ENCODE results near the gene SLC26A4.

The SLC26A4 gene

DNA sequence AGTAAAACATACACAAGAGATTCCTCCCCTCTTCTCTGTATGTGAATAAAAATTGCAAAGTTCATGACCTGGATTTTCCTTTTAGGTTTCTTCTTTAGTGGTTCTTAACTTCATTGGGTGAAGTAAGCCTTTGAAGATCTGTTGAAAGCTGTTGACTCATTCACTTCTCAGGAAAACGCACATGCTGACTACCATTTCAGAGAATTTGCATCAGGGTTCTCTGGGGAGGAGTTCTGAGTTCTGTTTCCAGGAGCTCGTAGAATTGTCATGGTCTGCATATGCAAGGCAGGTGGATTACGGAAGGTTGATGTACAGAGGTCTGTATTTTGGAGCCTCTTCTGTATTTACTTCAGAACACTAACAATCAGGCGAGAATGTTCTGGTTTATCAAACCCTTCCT lies 962 bp upstream of the SLC26A4 start:
- peak; percentile 48 for DNase-seq (ENCODE audit: low spot score)

DNA sequence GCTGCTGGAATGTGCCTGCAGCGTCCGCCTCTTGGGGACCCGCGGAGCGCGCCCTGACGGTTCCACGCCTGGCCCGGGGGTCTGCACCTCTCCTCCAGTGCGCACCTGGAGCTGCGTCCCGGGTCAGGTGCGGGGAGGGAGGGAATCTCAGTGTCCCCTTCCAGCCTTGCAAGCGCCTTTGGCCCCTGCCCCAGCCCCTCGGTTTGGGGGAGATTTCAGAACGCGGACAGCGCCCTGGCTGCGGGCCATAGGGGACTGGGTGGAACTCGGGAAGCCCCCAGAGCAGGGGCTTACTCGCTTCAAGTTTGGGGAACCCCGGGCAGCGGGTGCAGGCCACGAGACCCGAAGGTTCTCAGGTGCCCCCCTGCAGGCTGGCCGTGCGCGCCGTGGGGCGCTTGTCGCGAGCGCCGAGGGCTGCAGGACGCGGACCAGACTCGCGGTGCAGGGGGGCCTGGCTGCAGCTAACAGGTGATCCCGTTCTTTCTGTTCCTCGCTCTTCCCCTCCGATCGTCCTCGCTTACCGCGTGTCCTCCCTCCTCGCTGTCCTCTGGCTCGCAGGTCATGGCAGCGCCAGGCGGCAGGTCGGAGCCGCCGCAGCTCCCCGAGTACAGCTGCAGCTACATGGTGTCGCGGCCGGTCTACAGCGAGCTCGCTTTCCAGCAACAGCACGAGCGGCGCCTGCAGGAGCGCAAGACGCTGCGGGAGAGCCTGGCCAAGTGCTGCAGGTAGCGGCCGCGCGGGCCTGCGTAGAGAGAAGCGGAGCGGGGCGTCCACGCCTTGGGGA lies 645 bp downstream of the SLC26A4 start:
- DNase-seq (ENCODE audit: low spot score) = peak; percentile 53

DNA sequence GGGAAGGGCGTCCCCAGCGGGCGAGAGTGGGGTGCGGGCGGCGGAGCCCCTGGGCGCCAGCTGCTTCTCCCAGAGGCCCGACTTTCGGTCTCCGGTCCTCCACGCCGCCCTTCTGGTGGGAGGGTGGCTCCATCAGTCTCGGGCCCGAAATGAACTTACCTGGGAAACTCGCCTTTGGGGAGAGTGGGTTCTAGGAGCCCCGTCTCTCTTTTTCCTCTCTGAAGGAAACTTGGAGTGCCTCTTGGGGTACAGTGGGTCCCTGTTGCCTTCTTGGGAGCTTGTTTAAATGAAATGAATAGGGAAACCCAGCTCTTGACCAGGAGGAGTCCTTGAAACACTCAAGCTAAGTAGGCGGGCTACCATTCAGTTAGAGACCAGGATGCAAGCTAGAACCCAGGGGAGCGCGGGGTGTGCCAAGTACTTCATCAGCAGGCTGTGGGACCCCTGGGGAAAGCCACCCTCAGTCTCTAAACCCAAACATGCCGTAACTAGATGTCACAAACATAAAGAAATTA lies 1.3 kb downstream of the SLC26A4 start:
- no peak for DNase-seq (ENCODE audit: low spot score)

DNA sequence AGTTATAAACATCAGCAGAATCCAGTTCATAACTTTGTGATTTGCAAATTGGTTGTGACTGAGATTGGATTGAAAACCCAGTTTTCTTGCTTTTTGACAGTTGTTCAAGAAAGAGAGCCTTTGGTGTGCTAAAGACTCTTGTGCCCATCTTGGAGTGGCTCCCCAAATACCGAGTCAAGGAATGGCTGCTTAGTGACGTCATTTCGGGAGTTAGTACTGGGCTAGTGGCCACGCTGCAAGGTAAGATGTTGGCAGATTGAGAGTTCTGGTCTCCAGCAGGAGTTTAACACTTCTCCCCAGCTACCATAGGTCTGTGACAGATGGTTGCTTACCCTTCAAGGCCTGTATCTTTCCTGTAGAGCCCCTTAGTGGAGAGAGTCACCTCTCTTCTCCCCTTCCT lies 2.6 kb downstream of the SLC26A4 start:
- no peak for DNase-seq (ENCODE audit: low spot score)

DNA sequence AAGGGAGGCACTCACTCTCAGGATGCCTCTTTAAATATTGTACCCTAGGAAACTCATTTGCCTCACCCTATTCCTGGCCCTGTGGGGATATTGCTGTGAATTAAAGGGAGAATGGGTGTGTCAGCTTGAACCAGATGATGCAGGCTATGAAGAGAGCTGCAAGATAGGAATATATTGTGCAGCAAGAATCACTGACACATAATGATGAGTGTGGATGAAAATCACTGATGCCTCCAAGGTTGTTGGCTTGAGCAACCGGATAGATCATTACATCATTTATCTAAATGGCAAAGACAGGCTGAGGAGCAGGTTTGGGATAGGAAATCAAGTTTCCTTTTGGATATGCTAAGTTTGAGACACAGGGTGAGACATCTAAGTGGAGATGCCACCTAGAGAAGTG lies 6.2 kb downstream of the SLC26A4 start:
- no peak for DNase-seq (ENCODE audit: low spot score)

DNA sequence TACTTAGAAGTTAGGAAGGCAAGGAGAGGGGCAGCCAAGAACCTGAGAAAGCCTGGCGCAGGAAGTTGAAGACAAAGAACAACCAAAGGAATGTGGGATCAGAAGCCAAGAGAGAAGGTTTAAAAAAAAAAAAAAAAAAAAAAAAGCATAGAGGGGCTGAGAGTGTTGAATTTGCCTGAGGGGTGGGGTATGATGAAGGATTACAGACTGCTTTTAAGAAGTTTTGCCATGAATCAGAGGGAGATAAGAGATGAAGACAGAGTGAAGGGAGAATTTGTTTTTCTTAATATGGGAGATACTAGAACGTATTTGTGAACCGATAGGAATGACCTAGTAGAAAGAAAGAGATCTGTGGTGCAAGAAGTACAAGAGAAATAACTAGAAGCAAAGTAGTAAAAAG lies 6.7 kb downstream of the SLC26A4 start:
- DNase-seq (ENCODE audit: low spot score) = no peak

DNA sequence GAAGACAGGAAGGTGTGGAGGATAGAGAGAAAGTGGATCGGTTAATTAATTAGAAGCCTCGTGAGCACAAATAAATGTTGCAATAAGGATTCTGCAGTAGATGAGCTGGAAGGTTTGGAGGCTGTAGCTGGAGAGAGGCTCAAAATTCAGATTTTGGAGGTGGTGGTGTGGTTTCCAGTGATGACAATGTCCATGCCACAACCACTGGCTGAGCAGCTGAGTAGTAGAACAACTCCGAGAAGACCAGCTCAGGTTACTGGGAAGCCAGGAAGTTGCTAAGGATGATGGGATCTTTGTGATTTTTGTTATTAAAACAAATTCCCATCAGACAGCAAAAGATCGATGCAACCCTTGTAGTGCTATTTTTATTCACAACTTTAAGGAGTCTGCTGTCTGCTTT lies 7.7 kb downstream of the SLC26A4 start:
- DNase-seq (ENCODE audit: low spot score) = no peak

DNA sequence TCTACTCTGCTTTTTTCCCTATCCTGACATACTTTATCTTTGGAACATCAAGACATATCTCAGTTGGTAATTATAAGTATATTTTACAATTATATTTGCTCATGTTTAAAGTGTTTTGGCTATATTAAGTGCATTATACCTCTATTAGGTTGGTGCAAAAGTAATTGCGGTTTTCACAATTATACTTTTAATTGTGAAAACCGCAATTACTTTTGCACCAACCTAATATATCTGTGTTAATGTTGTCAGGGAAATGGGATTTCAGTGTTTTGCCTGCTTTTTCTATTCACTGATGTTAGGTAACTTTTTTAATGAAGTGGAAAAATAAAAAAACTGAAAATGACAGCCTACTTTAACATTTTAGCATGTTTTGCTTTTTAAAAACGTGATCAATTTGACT lies 11.6 kb downstream of the SLC26A4 start:
- DNase-seq (ENCODE audit: low spot score) = no peak

DNA sequence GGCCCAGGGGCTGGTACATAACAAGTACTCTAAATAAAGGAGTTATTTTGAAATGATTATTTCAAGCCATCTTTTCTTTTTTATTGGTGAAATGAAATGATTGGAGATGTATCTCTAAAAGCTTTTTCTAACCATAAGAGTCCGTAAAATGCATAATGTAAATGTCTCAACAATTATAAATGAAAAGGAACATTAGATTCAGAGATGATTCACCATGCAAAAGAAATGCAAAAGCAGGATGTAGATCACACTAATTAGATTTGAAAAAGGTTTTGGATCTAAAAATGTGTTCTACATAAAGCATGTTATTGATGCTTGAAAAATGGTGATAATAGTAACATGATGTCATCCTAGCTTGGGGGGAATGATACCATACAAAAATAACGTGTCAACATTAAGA lies 15.6 kb downstream of the SLC26A4 start:
- DNase-seq (ENCODE audit: low spot score) = no peak

DNA sequence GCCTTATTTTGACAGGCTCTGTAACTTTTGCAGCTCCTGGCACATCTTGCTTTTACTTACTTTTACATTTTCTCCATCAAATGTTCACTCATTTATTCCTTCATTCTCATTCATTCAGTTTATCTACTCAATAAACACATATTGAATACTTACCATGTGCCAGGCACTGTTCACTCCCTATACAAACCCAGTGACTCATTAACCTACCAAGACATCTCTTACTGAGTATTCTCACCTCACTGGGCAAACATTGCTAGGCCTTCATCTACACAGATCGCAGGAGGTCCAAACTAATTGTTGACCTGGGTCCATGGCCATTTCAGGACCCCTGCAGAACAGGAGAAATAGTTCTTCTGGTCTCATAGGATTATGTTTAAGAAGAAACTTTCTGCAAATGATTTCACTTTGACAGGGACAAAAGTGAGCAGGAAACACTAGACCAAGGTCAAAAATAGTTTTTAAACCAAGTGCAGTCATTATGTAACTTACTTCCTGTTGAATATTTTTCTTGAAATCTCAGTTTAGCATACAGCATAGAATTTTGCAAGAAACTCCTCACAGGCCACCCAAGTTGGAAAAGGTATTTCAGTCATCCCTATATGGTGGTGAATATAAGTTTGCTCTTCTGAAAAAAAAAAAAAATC lies 17.6 kb downstream of the SLC26A4 start:
- DNase-seq (ENCODE audit: low spot score) = no peak

DNA sequence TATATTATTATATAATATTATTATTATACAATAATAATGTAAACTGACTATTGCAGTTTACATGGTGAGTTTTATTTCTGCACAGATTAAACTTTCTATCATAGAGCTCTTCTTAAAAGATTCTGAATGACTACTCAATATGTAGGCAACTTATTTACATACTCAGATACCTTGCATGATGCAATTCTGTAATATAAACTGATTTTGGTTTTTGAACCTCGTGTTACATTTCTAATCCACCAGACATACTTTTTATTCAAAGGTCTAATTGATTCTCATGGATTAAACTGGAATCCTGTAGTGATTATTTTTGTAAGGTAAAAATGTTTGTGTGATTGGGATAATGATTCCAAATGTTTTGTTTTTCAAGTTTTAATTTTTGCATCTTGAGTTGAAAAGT lies 19.9 kb downstream of the SLC26A4 start:
- no peak for DNase-seq (ENCODE audit: low spot score)

DNA sequence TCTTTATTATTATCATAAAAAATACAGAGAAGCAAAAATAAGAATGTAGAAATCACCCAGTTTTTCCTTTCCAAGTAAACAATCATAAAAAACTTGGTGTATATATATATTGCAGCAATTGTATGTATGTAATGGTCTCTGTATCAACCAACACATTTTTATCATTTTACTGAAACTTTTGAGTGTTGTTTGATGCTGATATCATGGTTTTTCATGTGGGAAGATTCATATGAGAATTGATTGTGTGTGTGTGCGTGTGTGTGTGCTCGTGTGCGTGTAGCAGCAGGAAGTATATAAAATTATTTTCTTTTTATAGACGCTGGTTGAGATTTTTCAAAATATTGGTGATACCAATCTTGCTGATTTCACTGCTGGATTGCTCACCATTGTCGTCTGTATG lies 22.3 kb downstream of the SLC26A4 start:
- DNase-seq (ENCODE audit: low spot score) = no peak

DNA sequence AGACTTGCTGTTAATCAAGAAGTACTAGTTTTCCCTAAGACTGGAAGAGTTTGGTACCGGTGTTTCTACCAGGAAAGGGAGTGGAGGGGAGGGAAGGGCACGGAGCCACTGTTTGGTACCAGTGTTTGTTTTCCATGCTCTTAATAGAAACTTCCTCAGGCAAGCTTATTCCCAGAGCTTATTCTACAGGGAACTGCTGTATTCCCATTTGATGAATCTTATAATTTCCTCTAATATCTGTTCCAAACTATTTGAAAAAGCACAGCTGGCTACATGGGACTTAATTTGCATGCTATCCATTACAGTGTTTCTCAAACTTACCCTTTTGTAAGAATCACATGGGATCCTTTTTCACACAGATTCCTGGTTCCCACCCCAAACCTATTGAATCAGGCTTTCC lies 23.7 kb downstream of the SLC26A4 start:
- no peak for DNase-seq (ENCODE audit: low spot score)

DNA sequence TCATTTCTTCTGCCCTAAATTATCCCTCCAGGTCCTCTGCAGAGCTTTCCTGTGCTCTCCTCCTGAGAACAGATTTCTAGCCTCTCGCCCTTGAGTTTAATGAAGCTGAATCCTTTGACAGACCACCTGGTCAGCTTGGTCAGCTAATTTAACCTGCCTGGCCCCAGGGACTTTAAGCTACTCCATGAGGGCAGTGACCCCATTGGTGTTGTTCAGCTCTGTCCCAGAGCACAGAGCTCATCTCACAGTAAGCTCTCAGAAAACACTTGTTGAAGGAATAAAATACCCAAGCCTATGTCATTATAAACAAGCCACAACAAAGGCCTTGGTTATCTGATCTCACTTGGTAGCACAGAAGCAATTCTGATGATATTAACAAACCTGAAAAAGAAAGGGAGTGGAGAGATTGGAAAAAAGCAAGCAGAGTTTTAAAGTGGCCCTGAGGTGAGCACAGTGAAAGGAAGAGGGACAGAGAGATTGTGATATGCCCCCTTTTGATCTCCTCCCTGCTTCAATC lies 24.4 kb downstream of the SLC26A4 start:
- DNase-seq (ENCODE audit: low spot score) = no peak

DNA sequence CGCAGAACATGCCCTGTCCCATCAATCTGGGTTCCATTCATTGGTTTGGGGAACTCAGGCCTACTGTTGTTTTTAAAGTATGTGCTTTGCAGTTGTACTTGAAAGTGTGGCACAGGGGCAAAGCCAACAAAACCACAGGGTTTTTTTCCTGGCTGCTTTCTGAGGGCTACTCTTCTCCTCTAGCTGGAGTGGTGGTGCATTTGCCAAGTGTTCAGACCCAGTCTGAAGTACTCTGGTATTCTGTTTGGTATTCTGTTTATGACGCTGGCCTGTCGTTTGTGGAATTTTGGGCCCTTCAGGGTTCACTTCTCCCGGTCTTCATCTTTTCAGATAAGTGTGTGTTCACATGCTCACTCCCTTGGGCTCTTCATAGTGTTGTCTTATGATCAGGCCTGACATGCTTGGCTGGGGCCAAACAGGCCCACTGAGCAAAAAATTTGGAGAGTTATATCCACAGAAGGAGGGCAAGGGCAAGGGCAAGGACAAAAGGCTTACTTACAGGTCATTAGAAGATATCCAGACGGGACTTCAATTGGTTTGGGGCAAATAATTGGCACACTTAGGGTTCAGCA lies 26.3 kb downstream of the SLC26A4 start:
- DNase-seq (ENCODE audit: low spot score) = no peak

DNA sequence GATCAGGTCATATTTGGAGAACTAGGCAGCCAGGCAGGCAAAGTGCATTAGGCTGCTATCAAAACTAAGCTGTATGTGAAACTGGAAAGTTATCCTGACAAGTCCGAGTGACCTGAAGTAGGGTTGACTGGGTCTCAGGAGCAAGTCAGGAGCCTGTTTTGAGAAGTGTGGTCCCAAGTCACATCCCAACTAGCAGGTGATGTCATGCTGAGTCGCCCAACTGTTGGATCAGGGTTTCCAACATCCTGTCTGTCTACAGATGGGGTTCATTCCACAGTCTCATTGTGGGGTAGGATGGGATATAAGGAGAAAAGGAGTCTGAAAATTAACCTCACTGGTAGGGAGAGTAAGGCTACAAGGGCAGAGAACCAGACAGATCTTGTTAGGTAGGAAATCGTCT lies 27.0 kb downstream of the SLC26A4 start:
- peak; percentile 16 for DNase-seq (ENCODE audit: low spot score)

DNA sequence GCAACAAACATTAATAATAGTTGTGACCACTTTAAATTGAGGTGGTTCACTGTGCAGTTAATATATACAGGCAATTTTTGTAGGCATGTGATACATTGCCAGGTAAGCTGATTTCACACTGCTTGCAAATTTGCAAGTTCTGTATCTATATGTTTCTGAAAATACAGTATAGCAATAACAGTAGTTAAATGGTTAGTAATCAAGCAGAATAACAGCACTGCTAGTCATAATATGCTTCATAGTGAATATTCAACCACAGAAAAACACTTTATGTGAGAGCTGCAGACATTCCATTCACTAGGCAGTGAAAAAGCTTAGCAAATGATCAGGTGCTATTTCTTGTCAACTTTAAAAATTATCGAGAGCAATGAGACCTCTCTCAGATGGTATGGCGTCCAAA lies 28.9 kb downstream of the SLC26A4 start:
- no peak for DNase-seq (ENCODE audit: low spot score)

DNA sequence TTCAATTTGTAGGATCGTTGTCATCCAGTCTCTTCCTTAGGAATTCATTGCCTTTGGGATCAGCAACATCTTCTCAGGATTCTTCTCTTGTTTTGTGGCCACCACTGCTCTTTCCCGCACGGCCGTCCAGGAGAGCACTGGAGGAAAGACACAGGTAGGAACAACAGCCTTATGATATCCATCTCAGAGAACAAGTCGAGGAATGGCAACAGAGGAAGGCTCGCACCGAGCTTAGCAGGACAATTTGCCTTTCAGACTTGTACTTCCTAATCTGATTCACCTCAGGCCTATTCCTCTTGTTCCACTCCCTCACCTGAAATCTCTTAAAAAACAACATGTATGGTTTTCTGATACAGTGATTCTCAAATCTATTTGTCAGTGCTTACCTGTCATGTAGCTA lies 29.5 kb downstream of the SLC26A4 start:
- no peak for DNase-seq (ENCODE audit: low spot score)

DNA sequence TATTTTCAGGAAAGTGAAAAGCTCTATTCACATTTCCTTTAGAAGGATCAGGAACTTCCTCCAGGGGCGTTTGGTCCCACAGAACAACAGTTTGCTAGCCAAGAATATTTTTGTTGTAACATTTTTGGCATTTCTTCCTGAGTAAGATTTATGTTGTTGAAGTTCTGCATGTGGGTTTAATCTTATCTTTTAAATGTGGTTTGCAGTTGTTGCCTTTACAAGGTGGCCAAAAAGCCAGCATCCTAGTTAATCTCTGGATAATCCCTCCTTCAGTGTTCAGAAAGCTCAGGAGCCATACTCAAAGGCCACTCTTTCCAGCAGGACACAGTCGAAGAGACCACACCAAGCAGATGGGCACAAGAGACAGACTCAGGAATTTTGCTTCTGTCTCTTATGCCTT lies 30.0 kb downstream of the SLC26A4 start:
- peak; percentile 24 for DNase-seq (ENCODE audit: low spot score)

DNA sequence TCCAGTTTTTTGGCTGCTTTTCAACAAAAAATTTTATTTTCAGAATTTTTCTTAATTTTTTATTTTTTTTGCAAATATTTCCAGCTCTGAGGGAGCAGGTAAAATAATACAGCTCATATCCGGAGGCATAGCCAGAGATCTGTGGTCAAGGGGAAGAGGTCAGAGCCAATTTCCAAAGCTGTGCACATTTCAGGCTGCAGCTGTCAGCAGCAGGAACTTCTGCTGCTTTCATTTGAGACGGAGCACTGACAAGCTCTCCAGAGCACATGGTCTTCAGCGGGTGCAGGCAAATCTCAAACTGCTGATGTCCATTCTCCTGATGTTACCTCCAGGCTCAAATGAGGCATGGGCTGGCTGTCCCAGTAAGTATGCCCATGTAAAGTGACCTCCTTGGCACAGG lies 31.1 kb downstream of the SLC26A4 start:
- peak; percentile 22 for DNase-seq (ENCODE audit: low spot score)

DNA sequence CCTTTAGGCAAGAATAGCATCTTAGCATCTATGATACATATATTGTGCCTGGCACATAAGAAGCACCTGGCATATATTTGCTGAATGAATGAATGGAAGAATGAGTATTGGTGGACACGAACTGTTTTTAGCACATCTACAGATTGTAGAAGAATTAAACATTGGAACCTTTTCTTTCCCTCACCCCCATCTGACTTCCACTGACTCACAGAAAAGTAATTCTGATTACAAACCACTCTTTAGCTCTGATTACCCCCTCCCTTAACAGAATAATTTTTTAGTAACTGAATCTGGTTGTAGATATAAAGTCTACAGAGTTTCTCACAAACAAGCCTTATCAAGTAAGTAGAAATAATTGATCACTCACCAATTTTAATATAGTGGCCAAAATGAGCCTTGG lies 31.9 kb downstream of the SLC26A4 start:
- DNase-seq (ENCODE audit: low spot score) = peak; percentile 42

DNA sequence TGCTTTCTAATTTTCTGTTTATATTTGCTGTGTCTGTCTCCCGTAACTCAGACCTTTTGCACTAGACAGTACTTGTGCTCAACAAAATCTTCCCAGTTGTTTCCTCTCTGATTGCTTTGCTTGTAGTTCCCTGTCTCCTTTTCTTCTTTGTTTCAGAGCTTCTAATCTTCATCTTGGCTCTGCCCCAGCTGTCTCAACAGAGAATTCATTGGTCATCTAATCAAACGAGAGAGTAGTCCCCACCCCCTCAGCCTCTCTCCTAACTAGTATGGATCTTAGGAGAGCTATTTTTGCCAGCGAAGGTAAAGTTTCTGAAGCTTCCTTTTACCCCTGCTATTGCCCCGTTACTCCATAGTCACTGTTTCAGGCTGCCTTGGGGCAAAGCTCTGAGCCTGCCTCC lies 32.8 kb downstream of the SLC26A4 start:
- no peak for DNase-seq (ENCODE audit: low spot score)

DNA sequence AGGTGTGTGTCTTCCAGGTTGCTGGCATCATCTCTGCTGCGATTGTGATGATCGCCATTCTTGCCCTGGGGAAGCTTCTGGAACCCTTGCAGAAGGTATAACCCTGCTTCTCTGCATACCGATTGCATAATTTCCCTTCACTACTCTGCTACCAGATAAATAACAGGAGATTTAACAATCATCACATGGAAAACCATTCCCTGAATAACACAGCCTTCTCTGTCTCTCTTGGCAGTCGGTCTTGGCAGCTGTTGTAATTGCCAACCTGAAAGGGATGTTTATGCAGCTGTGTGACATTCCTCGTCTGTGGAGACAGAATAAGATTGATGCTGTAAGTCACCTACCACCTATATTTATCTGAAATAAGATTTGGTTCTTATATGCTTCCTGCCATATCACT lies 33.8 kb downstream of the SLC26A4 start:
- peak; percentile 18 for DNase-seq (ENCODE audit: low spot score)

Measured in AG20443 (cell line).